K562 (cell line): Measurements from ENCODE around the gene GAS2L2.

ENCODE experiments used
- CTCF ChIP-seq, 3 experiments: IDR thresholded peaks in 2 of 3; conservative IDR thresholded peaks in 1 of 3; 2 replicates each; pipeline ENCODE4 v1.5.1; 2011 to 2012; ENCODE audit warnings: low read length in 3 of 3, mild to moderate bottlenecking in 3 of 3, control low read depth in 2 of 3, improper control_type of control experiment in 1 of 3, inconsistent platforms in 1 of 3, low read depth in 1 of 3, mixed read lengths in 1 of 3, moderate library complexity in 1 of 3; ENCODE audit not compliant: insufficient read depth in 2 of 3
- DDX20 ChIP-seq: fragments of 450-650 bp; IDR thresholded peaks from 2 replicates; pipeline ENCODE4 v1.6.1; 2016; ENCODE audit warnings: missing genetic modification characterization, low read depth, mild to moderate bottlenecking, missing compliant biosample characterization, moderate library complexity
- ETV6 ChIP-seq, 3 experiments: fragments of 150-350 bp in 1 of 3; sonication (generic) in 1 of 3; formaldehyde crosslinking in 1 of 3; IDR thresholded peaks; 2 replicates each; pipeline versions ENCODE4 v1.6.1 to v1.8.0; 2014 to 2022; ENCODE audit warnings: borderline replicate concordance in 2 of 3, low read depth in 2 of 3, antibody characterized with exemption in 1 of 3, low read length in 1 of 3, mild to moderate bottlenecking in 1 of 3, missing genetic modification reagents in 1 of 3
- FOXP1 ChIP-seq: sonication (generic); formaldehyde crosslinking; IDR thresholded peaks from 2 replicates; pipeline ENCODE4 v1.8.0; 2022; ENCODE audit warnings: mild to moderate bottlenecking, missing genetic modification reagents
- HDAC2 ChIP-seq: fragments of 450-650 bp; IDR thresholded peaks from 2 replicates; pipeline ENCODE4 v1.6.1; 2016; ENCODE audit warnings: mild to moderate bottlenecking
- KLF6 ChIP-seq: fragments of 250-450 bp; sonication (Bioruptor Pico); IDR thresholded peaks from 2 replicates; pipeline ENCODE4 v1.4.0; 2020; ENCODE audit warnings: mild to moderate bottlenecking, moderate library complexity, borderline replicate concordance
- REST ChIP-seq, 2 experiments: fragments of 450-650 bp; formaldehyde crosslinking in 1 of 2; IDR thresholded peaks; 2 replicates each; pipeline versions ENCODE4 v1.4.0 to v1.6.1; 2014 to 2020; ENCODE audit warnings: mild to moderate bottlenecking in 2 of 2, borderline replicate concordance in 1 of 2, low read depth in 1 of 2
- ZNF12 ChIP-seq: sonication (generic); formaldehyde crosslinking; IDR thresholded peaks from 2 replicates; pipeline ENCODE4 v1.4.0; 2020; ENCODE audit warnings: mild to moderate bottlenecking, missing genetic modification reagents
- ZNF224 ChIP-seq: sonication (generic); formaldehyde crosslinking; IDR thresholded peaks from 2 replicates; pipeline ENCODE4 v1.8.0; 2022; ENCODE audit warnings: mild to moderate bottlenecking, missing genetic modification reagents

GRCh38 chr17:35773679-35774425 is 20.8 kb upstream of the GAS2L2 start:
- TF ChIP-seq KLF6 (CRISPR knock-in tag) (no peak), REST (IDR thresholded peaks at IDR 0.05; ENCODE audit: borderline replicate concordance) (no peak), REST (CRISPR knock-in tag; IDR thresholded peaks at IDR 0.05; ENCODE audit: low read depth) (no peak), DDX20 (tag) (no peak), ZNF12 (CRISPR knock-in tag) (no peak), ETV6 (IDR thresholded peaks at IDR 0.05; ENCODE audit: borderline replicate concordance in 1 of 2, low read depth in 2 of 2, low read length in 1 of 2) (no peak), ETV6 (CRISPR knock-in tag; IDR thresholded peaks at IDR 0.05; ENCODE audit: borderline replicate concordance) (no peak), FOXP1 (no peak), ZNF224 (CRISPR knock-in tag) (no peak), CTCF (IDR thresholded peaks at IDR 0.05 in 2 of 3, conservative IDR thresholded peaks at IDR 0.05 in 1 of 3; ENCODE audit: insufficient read depth in 2 of 3, low read depth in 1 of 3, low read length in 3 of 3) (no peak), HDAC2 (no peak)
